Fibroblast of lung (primary cell): ENCODE results near the gene TAS2R43. TPM values are rescaled to one million over a fixed set of nuclear protein-coding genes. Genes with fewer than 3 reads are reported as not detected.

ENCODE experiments used
- polyA plus RNA-seq, 2 donors: library from polyadenylated mRNA; depleted of rRNA in 1 of 2; stranded (reverse) in 1 of 2; unstranded in 1 of 2; fragments of >200 nt; gene quantifications; 2 replicates each; pipeline ENCODE4 v1.2.1, GENCODE V29; 2011 to 2012; ENCODE audit warnings: missing spikeins in 1 of 2
- total RNA-seq: library from RNA; depleted of rRNA; stranded (reverse); fragments of >200 nt; gene quantifications from 2 replicates; pipeline ENCODE4 v1.2.1, GENCODE V29; 2014

TAS2R43 gene
- total and polyA plus RNA-seq, 2 donors (not counting 1 experiment from before 2014, with no cell fraction given) = 0.99 TPM; not detected in 1

Other genes starting within 250 kb of the TAS2R43 start
- gene PRR4, start 242.8 kb downstream of the TAS2R43 start, total RNA-seq = 0.66 and 0.77 TPM in 2 replicates
- gene PRR4, start 242.8 kb downstream of the TAS2R43 start, polyA plus RNA-seq = 0.93 and 1.7 TPM in 2 replicates
- 8.7 and 19.2 TPM in 2 replicates for gene PRH1, start 208.1 kb downstream of the TAS2R43 start, total RNA-seq
- 1.2 and 1.6 TPM in 2 replicates for gene PRH1, start 208.1 kb downstream of the TAS2R43 start, polyA plus RNA-seq
- gene TAS2R13, start 182.8 kb downstream of the TAS2R43 start, total RNA-seq = 1.0 and 1.7 TPM in 2 replicates
- gene TAS2R13, start 182.8 kb downstream of the TAS2R43 start, polyA plus RNA-seq = not detected in 2 replicates
- gene PRH2, start 163.1 kb downstream of the TAS2R43 start, total RNA-seq = not detected in 2 replicates
- 0.14 TPM in 1 of 2 replicates, not detected in the other for gene PRH2, start 163.1 kb downstream of the TAS2R43 start, polyA plus RNA-seq
- 2.1 and 2.6 TPM in 2 replicates for gene TAS2R14, start 153.1 kb downstream of the TAS2R43 start, total RNA-seq
- 1.3 and 2.0 TPM in 2 replicates for gene TAS2R14, start 153.1 kb downstream of the TAS2R43 start, polyA plus RNA-seq
- gene TAS2R50, start 105.4 kb downstream of the TAS2R43 start, total RNA-seq = 1.3 and 2.3 TPM in 2 replicates
- not detected in 2 replicates for gene TAS2R50, start 105.4 kb downstream of the TAS2R43 start, polyA plus RNA-seq
- 2.1 and 3.3 TPM in 2 replicates for gene TAS2R20, start 94.0 kb downstream of the TAS2R43 start, total RNA-seq
- gene TAS2R20, start 94.0 kb downstream of the TAS2R43 start, polyA plus RNA-seq = 0.06 and 0.22 TPM in 2 replicates
- gene TAS2R19, start 69.7 kb downstream of the TAS2R43 start, total RNA-seq = 3.1 and 5.3 TPM in 2 replicates
- gene TAS2R19, start 69.7 kb downstream of the TAS2R43 start, polyA plus RNA-seq = 0.10 and 0.49 TPM in 2 replicates
- 2.6 and 3.6 TPM in 2 replicates for gene TAS2R31, start 60.9 kb downstream of the TAS2R43 start, total RNA-seq
- gene TAS2R31, start 60.9 kb downstream of the TAS2R43 start, polyA plus RNA-seq = 0.15 and 0.73 TPM in 2 replicates
- gene TAS2R46, start 30.0 kb downstream of the TAS2R43 start, total RNA-seq = 1.5 and 2.0 TPM in 2 replicates
- not detected in 2 replicates for gene TAS2R46, start 30.0 kb downstream of the TAS2R43 start, polyA plus RNA-seq
- 2.6 and 4.0 TPM in 2 replicates for gene TAS2R30, start 42.3 kb upstream of the TAS2R43 start, total RNA-seq
- 0.08 TPM in 1 of 2 replicates, not detected in the other for gene TAS2R30, start 42.3 kb upstream of the TAS2R43 start, polyA plus RNA-seq
- 4.4 and 4.8 TPM in 2 replicates for gene SMIM10L1, start 78.9 kb upstream of the TAS2R43 start, total RNA-seq
- 4.8 and 5.5 TPM in 2 replicates for gene SMIM10L1, start 78.9 kb upstream of the TAS2R43 start, polyA plus RNA-seq
- gene TAS2R42, start 94.6 kb upstream of the TAS2R43 start, total RNA-seq = not detected in 2 replicates
- not detected in 2 replicates for gene TAS2R42, start 94.6 kb upstream of the TAS2R43 start, polyA plus RNA-seq
- gene PRB3, start 177.4 kb upstream of the TAS2R43 start, total RNA-seq = not detected in 2 replicates
- not detected in 2 replicates for gene PRB3, start 177.4 kb upstream of the TAS2R43 start, polyA plus RNA-seq
- gene PRB4, start 218.1 kb upstream of the TAS2R43 start, total RNA-seq = not detected in 2 replicates
- not detected in 2 replicates for gene PRB4, start 218.1 kb upstream of the TAS2R43 start, polyA plus RNA-seq